Left ventricle myocardium superior (tissue), 1 donor: Measurements from ENCODE around the gene LDLRAD4. TPM values are rescaled to one million over a fixed set of nuclear protein-coding genes. Genes with fewer than 3 reads are reported as not detected.

Experiments used
- ATAC-seq: fragments of 200-7000 bp; cut with Tn5 transposase; one replicate; pipeline ENCODE4 v1.9.1; 2020; ENCODE audit warnings: mild to moderate bottlenecking, moderate library complexity
- DNase-seq: peaks from one replicate; pipeline ENCODE4 v3.0.0-alpha.2; 2020
- intact Hi-C: fragments of 100-400 bp; cut with micrococcal nuclease; formaldehyde crosslinking; loops from one replicate; pipeline ENCODE4 v1.11.0; 2022
- total RNA-seq: library from RNA; stranded (reverse); fragmentation: NEBNext Ultra II Directional; extraction: Animal tissue kit (Norgen Biotek cat#: 25700); gene quantifications from one replicate; pipeline ENCODE4 v1.2.1, GENCODE V29; 2021
- donor health status: DM: no; HTN: yes; CAD: no; lungs with severe emphysema.

LDLRAD4 gene
- total RNA-seq, 1 donor from 2014 or later: 26.0 TPM

- intact Hi-C loops: no loop called here
- no peak for ATAC-seq
- no peak for DNase-seq
These were observed 207.0 kb downstream of the LDLRAD4 start for GRCh38 chr18:13425357-13426091.

GRCh38 chr18:13427354-13427753, 208.8 kb downstream of the LDLRAD4 start:
- ATAC-seq: peak; percentile 88
- intact Hi-C loops: no loop called here
- no peak for DNase-seq

GRCh38 chr18:13428319-13428718, 209.8 kb downstream of the LDLRAD4 start:
- intact Hi-C loops: no loop called here
- ATAC-seq (no peak), DNase-seq (no peak)

- ATAC-seq: peak; percentile 23
- intact Hi-C loops: no loop called here
These were observed 210.5 kb downstream of the LDLRAD4 start for GRCh38 chr18:13429016-13429415.

GRCh38 chr18:13429884-13430510, 211.4 kb downstream of the LDLRAD4 start:
- no peak for ATAC-seq
- intact Hi-C loops: no loop called here
- no peak for DNase-seq

More at GRCh38 chr18:13429016-13429415, 210.5 kb downstream of the LDLRAD4 start:
- DNase-seq: no peak

- DNase-seq (no peak), ATAC-seq (no peak)
- intact Hi-C loops: no loop called here
These were observed 212.1 kb downstream of the LDLRAD4 start for GRCh38 chr18:13430663-13431062.

- ATAC-seq (no peak), DNase-seq (no peak)
- intact Hi-C loops: no loop called here
These were observed 213.3 kb downstream of the LDLRAD4 start for GRCh38 chr18:13431886-13432285.

GRCh38 chr18:13433125-13433524, 214.6 kb downstream of the LDLRAD4 start:
- intact Hi-C loops: no loop called here

GRCh38 chr18:13433685-13434084, 215.1 kb downstream of the LDLRAD4 start:
- ATAC-seq: no peak
- intact Hi-C loops: no loop called here
- DNase-seq: no peak

More at GRCh38 chr18:13433125-13433524, 214.6 kb downstream of the LDLRAD4 start:
- DNase-seq: no peak
- no peak for ATAC-seq

GRCh38 chr18:13434854-13435253, 216.3 kb downstream of the LDLRAD4 start:
- intact Hi-C loops: no loop called here
- peak; percentile 46 for ATAC-seq
- no peak for DNase-seq

- intact Hi-C loops: no loop called here
- ATAC-seq: peak; percentile 43
These were observed 217.2 kb downstream of the LDLRAD4 start for GRCh38 chr18:13435586-13436333.

GRCh38 chr18:13436576-13436975, 218.0 kb downstream of the LDLRAD4 start:
- no peak for ATAC-seq
- intact Hi-C loops: no loop called here
- no peak for DNase-seq

More at GRCh38 chr18:13435586-13436333, 217.2 kb downstream of the LDLRAD4 start:
- no peak for DNase-seq

GRCh38 chr18:13437034-13437433, 218.5 kb downstream of the LDLRAD4 start:
- intact Hi-C loops: no loop called here
- DNase-seq (no peak), ATAC-seq (peak; percentile 20)

- ATAC-seq (peak; percentile 16), DNase-seq (no peak)
- intact Hi-C loops: no loop called here
These were observed 219.4 kb downstream of the LDLRAD4 start for GRCh38 chr18:13437796-13438506.

- intact Hi-C loops: no loop called here
- DNase-seq (no peak), ATAC-seq (no peak)
These were observed 220.0 kb downstream of the LDLRAD4 start for GRCh38 chr18:13438507-13439056.

- DNase-seq (no peak), ATAC-seq (no peak)
- intact Hi-C loops: no loop called here
These were observed 220.9 kb downstream of the LDLRAD4 start for GRCh38 chr18:13439461-13439860.

GRCh38 chr18:13440277-13441248, 222.0 kb downstream of the LDLRAD4 start:
- intact Hi-C loops: no loop called here
- ATAC-seq (no peak), DNase-seq (no peak)

- intact Hi-C loops: no loop called here
- DNase-seq (no peak), ATAC-seq (no peak)
These were observed 223.2 kb downstream of the LDLRAD4 start for GRCh38 chr18:13441736-13442135.
